Hepatocyte (in vitro differentiated cells): ENCODE data around the gene BARHL1.

Source experiments
- EZH2 ChIP-seq: fragments of 200-600 bp; sonication (generic); IDR thresholded peaks from 2 replicates; pipeline ENCODE4 v1.6.1; 2016; ENCODE audit warnings: antibody characterized with exemption, mild to moderate bottlenecking, borderline replicate concordance
- TF ChIP-seq, protein P1 (sequence below): fragments of 200-600 bp; sonication (generic); IDR thresholded peaks from 2 replicates; pipeline ENCODE4 v1.5.1; 2016; ENCODE audit warnings: antibody characterized with exemption, mild to moderate bottlenecking; ENCODE audit not compliant: poor library complexity

DNA sequence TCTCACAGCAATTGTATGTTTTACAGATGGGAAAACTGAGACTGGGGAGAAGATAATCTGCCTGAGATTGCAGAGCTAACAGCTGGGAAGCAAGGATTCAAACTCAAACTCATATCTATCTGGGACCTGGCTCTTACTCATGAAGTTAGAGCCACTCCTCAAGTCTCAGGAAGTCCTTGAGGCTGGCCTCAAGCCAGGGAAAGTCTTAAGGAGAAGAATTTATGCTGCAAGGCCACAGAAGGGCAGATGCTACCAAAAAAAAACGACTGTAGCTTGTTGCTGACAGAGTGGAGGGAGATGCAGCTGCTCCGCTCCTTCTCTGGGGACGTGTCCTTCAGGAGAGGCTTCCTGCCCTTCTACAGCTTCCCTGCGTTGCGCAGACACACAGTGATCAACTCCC is 39.8 kb downstream of the BARHL1 start:
- TF ChIP-seq, protein P1, sequence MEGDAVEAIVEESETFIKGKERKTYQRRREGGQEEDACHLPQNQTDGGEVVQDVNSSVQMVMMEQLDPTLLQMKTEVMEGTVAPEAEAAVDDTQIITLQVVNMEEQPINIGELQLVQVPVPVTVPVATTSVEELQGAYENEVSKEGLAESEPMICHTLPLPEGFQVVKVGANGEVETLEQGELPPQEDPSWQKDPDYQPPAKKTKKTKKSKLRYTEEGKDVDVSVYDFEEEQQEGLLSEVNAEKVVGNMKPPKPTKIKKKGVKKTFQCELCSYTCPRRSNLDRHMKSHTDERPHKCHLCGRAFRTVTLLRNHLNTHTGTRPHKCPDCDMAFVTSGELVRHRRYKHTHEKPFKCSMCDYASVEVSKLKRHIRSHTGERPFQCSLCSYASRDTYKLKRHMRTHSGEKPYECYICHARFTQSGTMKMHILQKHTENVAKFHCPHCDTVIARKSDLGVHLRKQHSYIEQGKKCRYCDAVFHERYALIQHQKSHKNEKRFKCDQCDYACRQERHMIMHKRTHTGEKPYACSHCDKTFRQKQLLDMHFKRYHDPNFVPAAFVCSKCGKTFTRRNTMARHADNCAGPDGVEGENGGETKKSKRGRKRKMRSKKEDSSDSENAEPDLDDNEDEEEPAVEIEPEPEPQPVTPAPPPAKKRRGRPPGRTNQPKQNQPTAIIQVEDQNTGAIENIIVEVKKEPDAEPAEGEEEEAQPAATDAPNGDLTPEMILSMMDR, result no peak
- TF ChIP-seq EZH2, result no peak
